ENCODE measurements around the gene NUDCD2. TPM values are rescaled to one million over a fixed set of nuclear protein-coding genes. Genes with fewer than 3 reads are reported as not detected.
A peak's percentile ranks its signal among the peaks of the same experiment; 100 is the strongest.
"Not testable (repeated sequence)": the region's sequence is repeated elsewhere in the genome, so short reads cannot be mapped to it uniquely, and the experiment has no call there.

NUDCD2 gene
- total RNA-seq, 2 experiments from 2014 or later: 36.2 to 37.1 TPM

- Mint-ChIP-seq H3K4me3 (peak overlapping the region; percentile 99), H3K36me3 (peaks cover 26% of the 10 kb centered on the region), H3K9me3 (no peaks in the 10 kb centered on the region)
Observed at GRCh38 chr5:163458778-163459385, 1.0 kb downstream of the NUDCD2 start.

GRCh38 chr5:163456840-163457239 lies 3.1 kb downstream of the NUDCD2 start:
- POLR2A ChIA-PET: interaction anchor here (0.7 to 6.8 kb wide), 2 partner anchors 12 to 16 kb away, joined by 4 to 161 read pairs; partner anchors contain the start of gene CCNG1
- peaks cover 28% of the 10 kb centered on the region for H3K36me3 Mint-ChIP-seq
- no peaks in the 10 kb centered on the region for H3K9me3 Mint-ChIP-seq
- ATAC-seq (ENCODE audit: low read depth): no peak
- no peak overlapping the region for H3K4me3 Mint-ChIP-seq
- no peak for DNase-seq
- no peaks in the 10 kb centered on the region for H3K27me3 Mint-ChIP-seq
- H3K4me1 Mint-ChIP-seq: peaks cover 22% of the 10 kb centered on the region
- no peak overlapping the region for H3K27ac Mint-ChIP-seq

More at GRCh38 chr5:163458778-163459385, 1.0 kb downstream of the NUDCD2 start:
- H3K27ac Mint-ChIP-seq: peak overlapping the region; percentile 99
- ATAC-seq (ENCODE audit: low read depth): no peak
- no peak for DNase-seq
- peaks cover 27% of the 10 kb centered on the region for H3K4me1 Mint-ChIP-seq
- H3K27me3 Mint-ChIP-seq: no peaks in the 10 kb centered on the region
- POLR2A ChIA-PET: interaction anchor here (1.1 to 6.8 kb wide), 7 partner anchors 8 to 47 kb away, joined by 3 to 177 read pairs (median 23); partner anchors contain the start of genes CCNG1 and MAT2B

DNA sequence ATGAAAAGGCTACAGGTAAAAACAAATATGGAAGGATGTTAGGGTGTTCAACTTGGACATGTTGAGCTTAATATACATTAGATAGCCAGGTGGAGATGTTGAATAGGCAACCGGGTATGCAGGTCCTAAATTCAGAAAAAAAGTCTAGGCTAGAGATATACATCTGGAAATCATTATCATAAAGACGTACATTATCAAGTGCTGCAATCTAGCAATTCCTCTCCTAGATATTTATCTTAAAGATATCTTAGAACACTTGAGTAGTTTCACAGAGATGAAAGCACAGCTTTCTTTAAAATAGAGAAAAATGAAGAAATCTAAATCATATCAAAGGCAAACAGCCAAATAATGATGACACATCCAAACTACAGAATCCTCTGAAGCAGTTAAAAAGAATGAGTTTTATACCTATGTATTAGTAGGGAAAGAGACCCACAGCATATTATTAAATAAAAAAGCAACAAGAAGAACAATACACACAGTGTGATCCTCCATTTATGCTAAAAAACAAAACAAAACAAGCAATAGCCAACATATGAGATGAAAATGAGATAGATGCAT lies 3.8 kb downstream of the NUDCD2 start:
- Mint-ChIP-seq H3K27ac (peak overlapping the region; percentile 37), H3K9me3 (no peaks in the 10 kb centered on the region), H3K36me3 (peaks cover 31% of the 10 kb centered on the region), H3K4me1 (peaks cover 22% of the 10 kb centered on the region), H3K27me3 (no peaks in the 10 kb centered on the region), H3K4me3 (no peak overlapping the region)
- POLR2A ChIA-PET: interaction anchor here (0.7 to 6.8 kb wide), 2 partner anchors 11 to 16 kb away, joined by 4 to 161 read pairs; partner anchors contain the start of gene CCNG1
- ATAC-seq (ENCODE audit: low read depth): no peak
- no peak for DNase-seq

DNA sequence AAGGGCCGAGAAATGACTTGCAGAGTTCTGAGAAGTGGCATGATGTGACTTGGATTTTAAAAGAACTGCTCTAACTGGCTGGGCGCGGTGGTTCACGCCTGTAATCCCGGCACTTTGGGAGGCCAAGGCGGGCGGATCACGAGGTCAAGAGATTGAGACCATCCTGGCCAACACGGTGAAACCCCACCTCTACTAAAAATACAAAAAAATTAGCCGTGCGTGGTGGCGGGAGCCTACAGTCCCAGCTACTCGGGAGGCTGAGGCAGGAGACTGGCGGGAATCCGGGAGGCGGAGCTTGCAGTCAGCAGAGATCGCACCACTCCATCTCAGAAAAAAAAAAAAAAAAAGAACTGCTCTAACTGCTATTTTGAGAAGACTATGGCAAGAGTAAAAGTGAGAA lies 4.5 kb downstream of the NUDCD2 start:
- Mint-ChIP-seq H3K36me3 (peaks cover 33% of the 10 kb centered on the region), H3K4me1 (peaks cover 22% of the 10 kb centered on the region)
- not testable (repeated sequence) for H3K27ac Mint-ChIP-seq; ATAC-seq (ENCODE audit: low read depth); H3K9me3 Mint-ChIP-seq; H3K4me3 Mint-ChIP-seq; H3K27me3 Mint-ChIP-seq; DNase-seq
- POLR2A ChIA-PET: interaction anchor here (6.8 kb wide), 1 partner anchor 15 kb away, joined by 161 read pairs; the partner anchor contains the start of gene CCNG1

DNA sequence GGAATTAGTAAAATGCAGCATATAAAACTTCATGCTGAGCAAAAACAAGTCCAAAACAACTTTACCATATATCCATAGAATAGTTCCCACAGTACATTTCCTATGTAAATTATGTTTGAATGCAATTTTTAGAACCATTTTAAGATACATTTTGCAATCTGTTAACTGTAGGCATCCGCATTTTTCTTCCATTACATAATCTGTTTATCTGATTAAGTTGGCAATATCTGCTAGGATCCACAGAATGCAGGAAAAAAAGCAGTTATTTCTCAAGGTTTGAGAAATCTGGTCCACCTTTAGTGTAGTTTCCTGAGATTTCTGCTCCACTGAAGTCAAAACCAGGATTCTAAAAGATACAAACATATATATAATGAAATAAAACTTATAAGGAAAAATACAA lies 6.2 kb downstream of the NUDCD2 start:
- peaks cover 20% of the 10 kb centered on the region for H3K4me1 Mint-ChIP-seq
- H3K4me3 Mint-ChIP-seq: no peak overlapping the region
- H3K36me3 Mint-ChIP-seq: peaks cover 45% of the 10 kb centered on the region
- POLR2A ChIA-PET: no interaction called here
- DNase-seq (no peak), ATAC-seq (ENCODE audit: low read depth) (no peak)
- H3K27ac Mint-ChIP-seq: no peak overlapping the region
- H3K9me3 Mint-ChIP-seq: no peaks in the 10 kb centered on the region
- H3K27me3 Mint-ChIP-seq: no peaks in the 10 kb centered on the region

GRCh38 chr5:163451489-163451888 lies 8.4 kb downstream of the NUDCD2 start:
- H3K36me3 Mint-ChIP-seq: peaks cover 61% of the 10 kb centered on the region
- H3K9me3 Mint-ChIP-seq: no peaks in the 10 kb centered on the region
- no peak overlapping the region for H3K4me3 Mint-ChIP-seq
- H3K27me3 Mint-ChIP-seq: no peaks in the 10 kb centered on the region
- DNase-seq (no peak), ATAC-seq (ENCODE audit: low read depth) (no peak)
- POLR2A ChIA-PET: interaction anchor here (1.6 kb wide), 1 partner anchor 9 kb away, joined by 10 read pairs; the partner anchor contains the start of genes HMMR and NUDCD2
- H3K27ac Mint-ChIP-seq: no peak overlapping the region
- H3K4me1 Mint-ChIP-seq: peaks cover 15% of the 10 kb centered on the region

- Mint-ChIP-seq H3K4me3 (no peak overlapping the region), H3K36me3 (peaks cover 53% of the 10 kb centered on the region), H3K9me3 (no peaks in the 10 kb centered on the region), H3K27me3 (no peaks in the 10 kb centered on the region), H3K27ac (no peak overlapping the region), H3K4me1 (peaks cover 4% of the 10 kb centered on the region)
- ATAC-seq (ENCODE audit: low read depth) (no peak), DNase-seq (no peak)
- POLR2A ChIA-PET: interaction anchor here (1.5 kb wide), 1 partner anchor 12 kb away, joined by 6 read pairs; the partner anchor contains the start of genes HMMR and NUDCD2
Observed at GRCh38 chr5:163448491-163448890, 11.4 kb downstream of the NUDCD2 start.

- POLR2A ChIA-PET: interaction anchor here (1.5 kb wide), 1 partner anchor 13 kb away, joined by 6 read pairs; the partner anchor contains the start of genes HMMR and NUDCD2
- H3K9me3 Mint-ChIP-seq: no peaks in the 10 kb centered on the region
- H3K27me3 Mint-ChIP-seq: no peaks in the 10 kb centered on the region
- peaks cover 4% of the 10 kb centered on the region for H3K4me1 Mint-ChIP-seq
- peaks cover 52% of the 10 kb centered on the region for H3K36me3 Mint-ChIP-seq
- DNase-seq: no peak
- ATAC-seq (ENCODE audit: low read depth): no peak
- H3K4me3 Mint-ChIP-seq: no peak overlapping the region
- peak overlapping the region; percentile 49 for H3K27ac Mint-ChIP-seq
Observed at GRCh38 chr5:163447875-163448274, 12.0 kb downstream of the NUDCD2 start.

DNA sequence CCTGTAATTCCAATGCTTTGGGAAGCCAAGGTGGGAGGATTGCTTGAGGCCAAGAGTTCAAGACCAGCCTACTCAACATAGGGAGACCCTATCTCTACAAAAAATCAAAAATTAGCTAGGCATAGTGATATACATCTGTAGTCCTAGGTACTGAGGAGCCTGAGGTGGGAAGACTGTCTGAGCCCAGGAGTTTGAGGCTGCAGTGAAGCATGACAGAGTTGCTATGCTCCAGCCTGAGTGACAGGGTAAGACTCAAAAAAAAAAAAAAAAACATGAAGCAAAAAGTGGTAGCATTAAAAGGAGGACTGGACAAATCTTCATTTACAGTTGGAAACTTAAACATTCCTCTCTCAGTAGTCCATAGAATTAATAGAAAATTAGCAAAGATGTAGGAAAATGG lies 12.7 kb downstream of the NUDCD2 start:
- Mint-ChIP-seq H3K9me3 (no peaks in the 10 kb centered on the region), H3K27ac (no peak overlapping the region), H3K4me1 (peaks cover 4% of the 10 kb centered on the region), H3K4me3 (no peak overlapping the region), H3K36me3 (peaks cover 56% of the 10 kb centered on the region), H3K27me3 (no peaks in the 10 kb centered on the region)
- ATAC-seq (ENCODE audit: low read depth): no peak
- DNase-seq: no peak
- POLR2A ChIA-PET: no interaction called here

DNA sequence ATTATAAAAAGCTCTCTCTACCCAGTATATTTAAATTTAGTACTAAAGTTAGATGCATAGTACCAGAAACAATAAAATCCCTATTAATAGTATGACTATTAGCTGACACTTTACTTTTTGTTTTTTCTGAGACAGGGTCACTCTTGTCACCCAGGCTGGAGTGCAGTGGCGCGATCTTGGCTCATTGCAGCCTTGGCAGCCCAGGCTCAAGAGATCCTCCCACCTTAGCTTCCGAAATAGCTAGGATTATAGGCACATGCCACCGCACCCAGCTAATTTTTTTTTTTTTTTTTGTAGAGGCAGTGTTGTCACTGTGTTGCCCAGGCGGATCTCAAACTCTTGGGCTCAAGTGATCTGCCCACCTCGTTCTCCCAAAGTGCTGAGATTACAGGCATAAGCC lies 14.6 kb downstream of the NUDCD2 start:
- Mint-ChIP-seq H3K9me3 (no peaks in the 10 kb centered on the region), H3K36me3 (peaks cover 55% of the 10 kb centered on the region), H3K27ac (no peak overlapping the region), H3K27me3 (no peaks in the 10 kb centered on the region), H3K4me1 (peaks cover 12% of the 10 kb centered on the region), H3K4me3 (no peak overlapping the region)
- no peak for DNase-seq
- ATAC-seq (ENCODE audit: low read depth): no peak
- POLR2A ChIA-PET: interaction anchor here (0.5 kb wide), 1 partner anchor 15 kb away, joined by 3 read pairs; the partner anchor contains the start of genes HMMR and NUDCD2

- H3K4me3 Mint-ChIP-seq: no peak overlapping the region
- H3K4me1 Mint-ChIP-seq: peaks cover 18% of the 10 kb centered on the region
- POLR2A ChIA-PET: interaction anchor here (0.6 kb wide), 1 partner anchor 12 kb away, joined by 4 read pairs; no protein-coding TSS in a partner anchor
- H3K27me3 Mint-ChIP-seq: no peaks in the 10 kb centered on the region
- H3K27ac Mint-ChIP-seq: no peak overlapping the region
- peaks cover 55% of the 10 kb centered on the region for H3K36me3 Mint-ChIP-seq
- ATAC-seq (ENCODE audit: low read depth): no peak
- no peaks in the 10 kb centered on the region for H3K9me3 Mint-ChIP-seq
- DNase-seq: no peak
Observed at GRCh38 chr5:163444526-163444925, 15.4 kb downstream of the NUDCD2 start.

- Mint-ChIP-seq H3K4me3 (no peak overlapping the region), H3K36me3 (peaks cover 30% of the 10 kb centered on the region), H3K27ac (no peak overlapping the region), H3K9me3 (no peaks in the 10 kb centered on the region), H3K4me1 (peaks cover 36% of the 10 kb centered on the region), H3K27me3 (no peaks in the 10 kb centered on the region)
- ATAC-seq (ENCODE audit: low read depth) (no peak), DNase-seq (no peak)
- POLR2A ChIA-PET: interaction anchor here (1.1 to 7.1 kb wide), 2 partner anchors 18 to 64 kb away, joined by 3 to 161 read pairs; partner anchors contain the start of genes HMMR, MAT2B and NUDCD2
Observed at GRCh38 chr5:163440954-163441353, 18.9 kb downstream of the NUDCD2 start.

DNA sequence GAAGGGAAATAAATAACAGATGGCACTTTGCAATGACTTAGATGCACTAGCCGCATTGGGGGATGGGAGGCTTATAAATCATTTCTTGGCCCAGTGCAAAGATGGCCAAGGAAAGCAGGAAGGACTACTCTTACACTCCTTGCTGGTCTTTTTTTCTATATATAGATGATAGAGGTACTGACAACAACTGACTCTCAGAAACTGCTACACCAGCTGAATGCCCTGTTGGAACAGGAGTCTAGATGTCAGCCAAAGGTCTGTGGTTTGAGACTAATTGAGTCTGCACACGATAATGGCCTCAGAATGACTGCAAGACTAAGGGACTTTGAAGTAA lies 20.8 kb downstream of the NUDCD2 start:
- ATAC-seq (ENCODE audit: low read depth) (no peak), DNase-seq (no peak)
- H3K4me3 Mint-ChIP-seq: peak overlapping the region; percentile 94
- peaks cover 1% of the 10 kb centered on the region for H3K27me3 Mint-ChIP-seq
- peaks cover 27% of the 10 kb centered on the region for H3K36me3 Mint-ChIP-seq
- POLR2A ChIA-PET: interaction anchor here (1.8 to 7.1 kb wide), 2 partner anchors 12 to 20 kb away, joined by 5 to 161 read pairs; partner anchors contain the start of genes HMMR and NUDCD2
- H3K4me1 Mint-ChIP-seq: peaks cover 36% of the 10 kb centered on the region
- no peaks in the 10 kb centered on the region for H3K9me3 Mint-ChIP-seq
- peak overlapping the region; percentile 64 for H3K27ac Mint-ChIP-seq

Measured in activated naive CD8-positive, alpha-beta T cell treated with anti-CD3 and anti-CD28 coated beads, Interleukin-2, amount 10 ng/mL, durations not matched to agents 7 days and 5 days (primary cell).